ENCODE data around the gene GPR27.

Gene GPR27

DNA sequence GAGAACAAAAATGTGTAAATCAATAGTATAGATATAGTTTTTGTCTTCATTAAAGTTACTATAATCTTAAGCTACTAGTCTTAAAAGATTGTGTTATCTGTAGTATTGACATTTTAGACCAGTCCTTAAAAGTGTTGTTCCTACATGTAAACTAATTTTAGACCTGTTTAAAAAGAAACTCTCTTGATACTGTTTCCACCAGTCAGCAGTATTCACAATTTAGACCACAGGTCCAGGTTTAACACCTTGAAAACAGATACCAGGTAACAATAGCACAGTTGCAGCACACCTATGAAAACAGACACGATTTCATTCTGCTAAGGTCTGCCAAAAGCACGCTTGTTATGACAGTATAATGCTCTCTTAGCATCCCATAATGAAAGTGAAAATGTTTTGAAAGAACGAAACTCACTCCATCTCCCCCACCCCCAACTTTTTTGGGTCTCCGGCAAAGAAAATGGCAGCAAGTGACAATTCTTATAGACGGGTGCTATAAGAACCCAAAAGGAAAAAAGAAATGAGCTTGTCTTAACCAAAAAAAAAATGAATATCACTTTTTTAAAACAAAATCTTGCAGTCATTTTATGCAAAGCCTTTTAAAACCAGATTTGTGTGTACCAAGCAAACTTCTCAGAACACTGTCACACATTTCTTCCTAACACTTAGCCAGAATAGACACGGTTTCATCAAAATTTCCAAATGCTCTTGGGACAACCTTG lies 30.0 kb upstream of the GPR27 start:
- no peak overlapping the region for H3K27ac ChIP-seq (ENCODE audit: insufficient read depth in 1 of 2, low read depth in 1 of 2, low read length in 2 of 2, poor library complexity in 1 of 2, severe bottlenecking in 2 of 2)
- 0% methylated on average over 2 of the region's 6 CpGs for WGBS (ENCODE audit: insufficient coverage)

DNA sequence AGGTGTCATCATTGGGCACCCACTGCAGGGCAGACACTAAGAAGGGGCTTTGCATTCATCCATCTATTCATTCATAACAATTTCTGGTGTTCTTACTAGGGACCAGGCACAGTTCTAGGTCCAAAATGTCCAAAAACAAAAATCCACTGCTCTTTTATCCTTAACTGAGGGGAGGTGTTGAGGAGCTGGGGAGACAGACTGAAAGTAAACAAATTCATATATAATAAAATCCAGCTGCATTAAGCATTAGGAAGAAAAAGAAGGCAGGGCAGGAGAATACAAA lies 29.5 kb upstream of the GPR27 start:
- Histone ChIP-seq H3K27me3 (replicated peaks in 2 of 5; ENCODE audit: control insufficient read depth in 4 of 5, insufficient read depth in 5 of 5, low read length in 4 of 5) (peaks cover 0 to 9% (median 0%) of the 10 kb centered on the region in 5 experiments), H3K4me3 (ENCODE audit: control insufficient read depth in 1 of 7, extremely low read depth in 1 of 7, insufficient read depth in 4 of 7, low read depth in 2 of 7, low read length in 6 of 7) (peak overlapping the region; percentile 69 to 94 (median 88)), H3K36me3 (ENCODE audit: control insufficient read depth in 4 of 4, insufficient read depth in 4 of 4, low read length in 3 of 4) (no peaks in the 10 kb centered on the region), H3K4me1 (ENCODE audit: control extremely low read depth in 1 of 4, control insufficient read depth in 4 of 4, insufficient read depth in 4 of 4, low read length in 3 of 4) (peaks cover 9 to 51% (median 24%) of the 10 kb centered on the region in 4 experiments), H3K9me3 (ENCODE audit: control extremely low read depth in 1 of 5, control insufficient read depth in 4 of 5, insufficient read depth in 2 of 5, low read depth in 1 of 5, low read length in 4 of 5) (no peaks in the 10 kb centered on the region), H3K27ac (ENCODE audit: insufficient read depth in 1 of 2, low read depth in 1 of 2, low read length in 2 of 2, poor library complexity in 1 of 2, severe bottlenecking in 2 of 2) (no peak overlapping the region)
- no peak for DNase-seq
- CTCF ChIA-PET, result interaction anchor here (1.3 to 9.1 kb wide), 5 partner anchors 21 to 1098 kb away, joined by 4 to 97 read pairs (median 4); no protein-coding TSS in a partner anchor
- POLR2A ChIA-PET, result interaction anchor here (1.0 kb wide), 1 partner anchor 9 kb away, joined by 3 read pairs; no protein-coding TSS in a partner anchor

More for the DNA sequence above, 30.0 kb upstream of the GPR27 start:
- Histone ChIP-seq H3K36me3 (ENCODE audit: control insufficient read depth in 4 of 4, insufficient read depth in 4 of 4, low read length in 3 of 4) (no peaks in the 10 kb centered on the region), H3K9me3 (ENCODE audit: control extremely low read depth in 1 of 5, control insufficient read depth in 4 of 5, insufficient read depth in 2 of 5, low read depth in 1 of 5, low read length in 4 of 5) (no peaks in the 10 kb centered on the region), H3K4me3 (ENCODE audit: control insufficient read depth in 1 of 7, extremely low read depth in 1 of 7, insufficient read depth in 4 of 7, low read depth in 2 of 7, low read length in 6 of 7) (peak overlapping the region in 5 of 7 experiments; percentile 72 to 94 (median 88)), H3K27me3 (replicated peaks in 2 of 5; ENCODE audit: control insufficient read depth in 4 of 5, insufficient read depth in 5 of 5, low read length in 4 of 5) (peaks cover 0 to 8% (median 0%) of the 10 kb centered on the region in 5 experiments), H3K4me1 (ENCODE audit: control extremely low read depth in 1 of 4, control insufficient read depth in 4 of 4, insufficient read depth in 4 of 4, low read length in 3 of 4) (peaks cover 9 to 56% (median 25%) of the 10 kb centered on the region in 4 experiments)
- peak; percentile 53 to 80 (median 80) for DNase-seq
- ChIA-PET POLR2A (no interaction called here), CTCF (interaction anchor here (1.3 to 9.1 kb wide), 5 partner anchors 21 to 1098 kb away, joined by 4 to 97 read pairs (median 4); no protein-coding TSS in a partner anchor)

DNA sequence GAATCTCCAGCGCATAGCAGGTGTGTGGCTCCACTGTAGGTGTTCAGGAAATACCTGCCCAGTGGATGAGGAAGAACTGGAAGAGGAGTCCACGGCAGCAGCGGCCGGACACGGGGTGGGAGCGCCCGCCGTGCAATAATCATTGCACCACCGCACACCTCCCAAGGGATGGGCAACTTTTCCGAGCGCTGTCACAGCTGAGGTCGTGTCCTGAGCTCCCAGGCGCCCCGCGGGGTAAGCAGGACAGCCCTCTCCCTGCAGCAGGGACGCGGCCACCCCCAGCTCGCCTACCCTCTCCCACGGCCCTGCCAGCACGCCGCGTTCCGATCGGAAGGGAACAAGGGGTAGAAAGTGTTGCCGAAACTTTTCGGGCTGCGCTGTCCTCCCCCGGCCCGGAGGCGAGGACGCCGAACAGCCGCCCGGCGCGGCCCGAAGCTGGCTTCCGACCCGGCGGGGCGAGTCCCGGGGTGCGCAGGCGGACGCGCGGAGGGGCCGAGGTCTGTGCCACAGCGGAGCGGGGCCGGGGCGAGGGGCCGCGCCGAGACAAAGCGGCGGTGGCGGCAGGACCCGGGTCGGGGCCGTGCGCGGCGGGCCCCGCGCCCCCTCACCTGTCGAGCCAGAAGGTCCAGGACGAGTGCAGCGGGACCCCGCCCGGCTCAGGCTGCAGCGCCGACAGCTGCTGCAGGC lies 28.9 kb upstream of the GPR27 start:
- WGBS (ENCODE audit: insufficient coverage), result under 1% methylated on average over 59 of the region's 73 CpGs
- Histone ChIP-seq H3K27me3 (replicated peaks in 2 of 5; ENCODE audit: control insufficient read depth in 4 of 5, insufficient read depth in 5 of 5, low read length in 4 of 5) (peaks cover 0 to 9% (median 0%) of the 10 kb centered on the region in 5 experiments), H3K9me3 (ENCODE audit: control extremely low read depth in 1 of 5, control insufficient read depth in 4 of 5, insufficient read depth in 2 of 5, low read depth in 1 of 5, low read length in 4 of 5) (no peaks in the 10 kb centered on the region), H3K4me1 (ENCODE audit: control extremely low read depth in 1 of 4, control insufficient read depth in 4 of 4, insufficient read depth in 4 of 4, low read length in 3 of 4) (peaks cover 9 to 55% (median 26%) of the 10 kb centered on the region in 4 experiments), H3K36me3 (ENCODE audit: control insufficient read depth in 4 of 4, insufficient read depth in 4 of 4, low read length in 3 of 4) (no peaks in the 10 kb centered on the region), H3K4me3 (ENCODE audit: control insufficient read depth in 1 of 7, extremely low read depth in 1 of 7, insufficient read depth in 4 of 7, low read depth in 2 of 7, low read length in 6 of 7) (peak overlapping the region; percentile 69 to 94 (median 88)), H3K27ac (ENCODE audit: insufficient read depth in 1 of 2, low read depth in 1 of 2, low read length in 2 of 2, poor library complexity in 1 of 2, severe bottlenecking in 2 of 2) (no peak overlapping the region)
- DNase-seq, result peak in 2 of 3 donors; percentile 29 to 54
- POLR2A ChIA-PET, result interaction anchor here (1.0 kb wide), 1 partner anchor 8 kb away, joined by 3 read pairs; no protein-coding TSS in a partner anchor
- CTCF ChIA-PET, result interaction anchor here (1.0 to 9.1 kb wide), 7 partner anchors 22 to 1098 kb away, joined by 3 to 97 read pairs (median 4); no protein-coding TSS in a partner anchor

DNA sequence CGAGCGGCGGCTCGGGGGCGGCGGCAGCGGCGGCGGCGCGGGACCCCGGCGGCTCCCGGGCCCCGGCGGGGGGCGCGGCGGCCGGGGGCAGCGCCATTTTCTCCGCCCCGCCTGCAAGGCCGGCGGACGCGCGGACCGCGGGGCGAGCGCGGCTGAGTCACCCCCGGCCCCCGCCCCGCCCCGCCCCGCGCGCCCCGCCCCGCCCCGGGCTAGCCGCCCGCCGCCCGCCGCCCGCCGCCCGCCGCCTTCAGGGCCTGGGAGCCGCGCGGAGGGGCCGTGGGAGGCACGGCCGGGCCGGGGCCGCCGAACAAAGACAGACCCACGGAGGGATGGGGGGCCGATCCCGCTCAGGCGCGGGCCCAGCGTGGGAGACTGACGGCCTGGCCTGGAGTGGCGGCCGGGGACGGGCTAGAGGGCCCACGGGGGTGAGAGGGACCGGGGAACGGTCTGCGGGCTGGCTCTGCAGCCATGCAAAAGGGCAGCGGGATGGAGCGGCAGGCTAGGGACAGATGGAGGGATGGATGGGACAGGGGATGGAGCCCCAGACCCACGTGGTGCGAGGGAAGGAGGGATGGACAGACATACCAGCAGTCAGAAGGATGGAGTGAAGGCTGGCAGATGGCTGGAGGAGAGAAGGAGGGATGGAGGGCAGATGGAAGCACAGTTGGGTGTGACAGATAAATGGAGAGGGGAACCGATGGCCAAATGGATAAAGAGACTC lies 28.2 kb upstream of the GPR27 start, which contains the start of gene EIF4E3:
EIF4E3 (minus strand) TSS at position 132 of the 721 bp plus-strand sequence; CDS start at position 97, 35 bp downstream.
- Histone ChIP-seq H3K36me3 (ENCODE audit: control insufficient read depth in 4 of 4, insufficient read depth in 4 of 4, low read length in 3 of 4) (no peaks in the 10 kb centered on the region), H3K27ac (ENCODE audit: insufficient read depth in 1 of 2, low read depth in 1 of 2, low read length in 2 of 2, poor library complexity in 1 of 2, severe bottlenecking in 2 of 2) (no peak within 1 kb of the TSS), H3K9me3 (ENCODE audit: control extremely low read depth in 1 of 5, control insufficient read depth in 4 of 5, insufficient read depth in 2 of 5, low read depth in 1 of 5, low read length in 4 of 5) (no peaks in the 10 kb centered on the region), H3K4me1 (ENCODE audit: control extremely low read depth in 1 of 4, control insufficient read depth in 4 of 4, insufficient read depth in 4 of 4, low read length in 3 of 4) (peaks cover 13 to 58% (median 27%) of the 10 kb centered on the region in 4 experiments), H3K27me3 (replicated peaks in 2 of 5; ENCODE audit: control insufficient read depth in 4 of 5, insufficient read depth in 5 of 5, low read length in 4 of 5) (peaks cover 0 to 9% (median 0%) of the 10 kb centered on the region in 5 experiments), H3K4me3 (ENCODE audit: control insufficient read depth in 1 of 7, extremely low read depth in 1 of 7, insufficient read depth in 4 of 7, low read depth in 2 of 7, low read length in 6 of 7) (peak within 1 kb of the TSS; percentile 69 to 94 (median 88))
- ChIA-PET CTCF (interaction anchor here (1.0 to 9.1 kb wide), 3 partner anchors 25 to 1097 kb away, joined by 3 to 97 read pairs (median 3); no protein-coding TSS in a partner anchor), POLR2A (interaction anchor here (1.0 kb wide), 1 partner anchor 8 kb away, joined by 3 read pairs; no protein-coding TSS in a partner anchor)
- WGBS (ENCODE audit: insufficient coverage), result 2% methylated on average over 49 of the region's 80 CpGs
- peak; percentile 34 to 71 (median 65) for DNase-seq

DNA sequence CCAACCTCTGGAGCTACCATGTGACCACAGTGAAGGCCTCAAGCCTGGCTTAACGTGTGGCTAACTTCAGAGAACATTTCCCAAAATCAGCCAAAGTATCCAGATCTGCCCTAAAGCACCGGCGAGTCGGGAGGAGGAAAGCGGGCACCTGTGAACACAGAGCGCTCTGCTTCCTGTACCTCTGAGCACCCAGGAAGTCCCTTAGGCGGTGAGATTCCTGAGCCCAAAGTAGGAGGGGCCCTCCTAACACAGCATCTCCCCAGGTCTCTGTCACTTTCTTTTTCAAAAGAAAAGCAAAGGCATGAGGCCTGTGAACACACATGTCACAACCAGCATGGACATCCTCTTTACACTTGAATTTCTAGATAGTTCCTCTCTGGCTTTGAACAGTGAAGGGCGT lies 27.5 kb upstream of the GPR27 start:
- H3K4me3 ChIP-seq (ENCODE audit: control insufficient read depth in 1 of 7, extremely low read depth in 1 of 7, insufficient read depth in 4 of 7, low read depth in 2 of 7, low read length in 6 of 7), result peak overlapping the region in 3 of 7 experiments; percentile 11 to 80 (median 77)
- peak in 1 of 3 donors; percentile 28 for DNase-seq
- ChIA-PET CTCF (interaction anchor here (1.0 to 9.1 kb wide), 2 partner anchors 133 to 1096 kb away, joined by 3 to 97 read pairs; no protein-coding TSS in a partner anchor), POLR2A (no interaction called here)
- no peaks in the 10 kb centered on the region for H3K36me3 ChIP-seq (ENCODE audit: control insufficient read depth in 4 of 4, insufficient read depth in 4 of 4, low read length in 3 of 4)
- no peak overlapping the region for H3K27ac ChIP-seq (ENCODE audit: insufficient read depth in 1 of 2, low read depth in 1 of 2, low read length in 2 of 2, poor library complexity in 1 of 2, severe bottlenecking in 2 of 2)
- H3K4me1 ChIP-seq (ENCODE audit: control extremely low read depth in 1 of 4, control insufficient read depth in 4 of 4, insufficient read depth in 4 of 4, low read length in 3 of 4), result peaks cover 13 to 54% (median 27%) of the 10 kb centered on the region in 4 experiments
- H3K27me3 ChIP-seq (replicated peaks in 2 of 5; ENCODE audit: control insufficient read depth in 4 of 5, insufficient read depth in 5 of 5, low read length in 4 of 5), result peaks cover 0 to 9% (median 0%) of the 10 kb centered on the region in 5 experiments
- H3K9me3 ChIP-seq (ENCODE audit: control extremely low read depth in 1 of 5, control insufficient read depth in 4 of 5, insufficient read depth in 2 of 5, low read depth in 1 of 5, low read length in 4 of 5), result no peaks in the 10 kb centered on the region
- 61% methylated on average over 8 of the region's 8 CpGs for WGBS (ENCODE audit: insufficient coverage)

DNA sequence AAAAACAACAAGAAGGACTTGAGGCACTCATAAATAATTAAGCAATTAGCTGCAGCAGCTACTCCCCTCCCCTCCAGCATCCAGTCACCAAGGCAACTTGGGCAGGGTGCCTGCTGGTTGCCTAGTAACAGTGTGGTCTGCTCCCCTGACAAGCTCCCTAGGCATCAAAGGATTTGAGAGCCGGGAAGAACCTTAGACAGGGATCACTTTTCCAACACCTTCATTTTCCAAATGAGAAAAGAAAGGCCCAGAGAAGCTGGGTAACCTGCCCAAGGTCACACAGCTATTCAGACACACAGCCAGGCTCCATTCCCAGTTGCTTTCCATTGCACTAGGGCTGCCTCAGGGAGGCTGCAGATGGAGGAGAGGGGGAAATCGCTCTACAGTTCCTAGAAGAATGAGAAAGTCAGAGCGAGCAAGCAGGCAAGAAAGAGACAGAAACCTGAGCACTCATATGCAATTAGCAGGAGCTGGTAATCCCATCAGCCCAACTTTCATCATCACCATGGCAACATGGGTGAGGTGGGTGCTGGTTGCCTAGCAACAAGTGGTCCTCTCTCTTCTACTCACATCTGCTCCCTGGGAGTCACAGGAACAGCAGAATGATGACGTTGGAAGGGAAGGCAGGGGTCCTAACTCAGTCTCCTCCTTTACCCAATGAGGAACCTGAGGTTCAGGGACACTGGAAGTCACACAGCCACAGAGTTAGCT lies 24.9 kb upstream of the GPR27 start:
- ChIA-PET POLR2A (no interaction called here), CTCF (interaction anchor here (0.6 to 9.1 kb wide), 22 partner anchors 9 to 1092 kb away, joined by 3 to 97 read pairs (median 7); no protein-coding TSS in a partner anchor)
- no peaks in the 10 kb centered on the region for H3K36me3 ChIP-seq (ENCODE audit: control insufficient read depth in 4 of 4, insufficient read depth in 4 of 4, low read length in 3 of 4)
- peaks cover 5 to 28% (median 19%) of the 10 kb centered on the region in 4 experiments for H3K4me1 ChIP-seq (ENCODE audit: control extremely low read depth in 1 of 4, control insufficient read depth in 4 of 4, insufficient read depth in 4 of 4, low read length in 3 of 4)
- H3K9me3 ChIP-seq (ENCODE audit: control extremely low read depth in 1 of 5, control insufficient read depth in 4 of 5, insufficient read depth in 2 of 5, low read depth in 1 of 5, low read length in 4 of 5), result peaks cover 0 to 6% (median 0%) of the 10 kb centered on the region in 5 experiments
- H3K27ac ChIP-seq (ENCODE audit: insufficient read depth in 1 of 2, low read depth in 1 of 2, low read length in 2 of 2, poor library complexity in 1 of 2, severe bottlenecking in 2 of 2), result no peak overlapping the region
- peak in 2 of 3 donors; percentile 53 to 63 for DNase-seq
- H3K27me3 ChIP-seq (replicated peaks in 2 of 5; ENCODE audit: control insufficient read depth in 4 of 5, insufficient read depth in 5 of 5, low read length in 4 of 5), result peaks cover 0 to 10% (median 0%) of the 10 kb centered on the region in 5 experiments
- H3K4me3 ChIP-seq (ENCODE audit: control insufficient read depth in 1 of 7, extremely low read depth in 1 of 7, insufficient read depth in 4 of 7, low read depth in 2 of 7, low read length in 6 of 7), result no peak overlapping the region
- 80% methylated on average over 3 of the region's 4 CpGs for WGBS (ENCODE audit: insufficient coverage)
